GM23338 (cell line): ENCODE measurements around the gene BST2. TPM values are rescaled to one million over a fixed set of nuclear protein-coding genes. Genes with fewer than 3 reads are reported as not detected.
A peak's percentile ranks its signal among the peaks of the same experiment; 100 is the strongest.

Experiments
- ATAC-seq: fragments of 200-7000 bp; cut with Tn5 transposase; 3 replicates; pipeline ENCODE4 v1.9.1; 2020
- DNase-seq: peaks from one replicate; pipeline ENCODE4 v3.0.0-alpha.2; 2015; ENCODE audit warnings: low spot score
- H2AFZ ChIP-seq: fragments of 200-600 bp; sonication (generic); 2 replicates; pipeline ENCODE4 v1.8.0; 2016; ENCODE audit warnings: antibody characterized with exemption, mild to moderate bottlenecking, moderate library complexity
- H3F3A ChIP-seq: fragments of 200-600 bp; sonication (generic); replicated peaks from 2 replicates; pipeline ENCODE4 v1.8.0; 2017; ENCODE audit warnings: antibody characterized with exemption, mixed run types, low read depth
- H3K27ac ChIP-seq: fragments of 200-600 bp; sonication (generic); 2 replicates; pipeline ENCODE4 v1.6.1; 2016; ENCODE audit warnings: low read depth
- H3K27me3 ChIP-seq: fragments of 200-600 bp; sonication (generic); 2 replicates; pipeline ENCODE4 v1.8.0; 2016; ENCODE audit warnings: mild to moderate bottlenecking, mixed run types, moderate library complexity; ENCODE audit not compliant: insufficient read depth
- H3K36me3 ChIP-seq: fragments of 200-600 bp; sonication (generic); 2 replicates; pipeline ENCODE4 v1.8.0; 2016; ENCODE audit warnings: mild to moderate bottlenecking; ENCODE audit not compliant: insufficient read depth
- H3K4me1 ChIP-seq: fragments of 200-600 bp; sonication (generic); 2 replicates; pipeline ENCODE4 v1.8.0; 2016; ENCODE audit warnings: mild to moderate bottlenecking, moderate library complexity; ENCODE audit not compliant: insufficient read depth
- H3K4me2 ChIP-seq: fragments of 200-600 bp; sonication (generic); 2 replicates; pipeline ENCODE4 v1.7.1; 2017; ENCODE audit warnings: mixed run types
- H3K4me3 ChIP-seq: fragments of 200-600 bp; sonication (generic); 2 replicates; pipeline ENCODE4 v1.6.1; 2016; ENCODE audit warnings: mixed run types
- H3K79me2 ChIP-seq: fragments of 200-600 bp; sonication (generic); replicated peaks from 2 replicates; pipeline ENCODE4 v1.8.0; 2017; ENCODE audit warnings: mild to moderate bottlenecking; ENCODE audit not compliant: insufficient read depth
- H3K9me2 ChIP-seq: fragments of 200-600 bp; sonication (generic); 2 replicates; pipeline ENCODE4 v1.8.0; 2017; ENCODE audit not compliant: insufficient read depth
- H4K20me1 ChIP-seq: fragments of 200-600 bp; sonication (generic); replicated peaks from 2 replicates; pipeline ENCODE4 v1.8.0; 2017; ENCODE audit warnings: mild to moderate bottlenecking; ENCODE audit not compliant: insufficient read depth
- H3K27ac Mint-ChIP-seq: 2 replicates; pipeline ENCODE4 v1.8.0; 2020; ENCODE audit warnings: inconsistent platforms, mild to moderate bottlenecking, moderate library complexity, mixed read lengths
- H3K27me3 Mint-ChIP-seq: 3 replicates; pipeline ENCODE4 v1.8.0; 2022; ENCODE audit warnings: low read depth, mild to moderate bottlenecking, moderate library complexity, mixed read lengths, inconsistent platforms; ENCODE audit not compliant: insufficient read depth, poor library complexity
- H3K36me3 Mint-ChIP-seq: 3 replicates; pipeline ENCODE4 v1.8.0; 2021; ENCODE audit warnings: low read depth, mild to moderate bottlenecking, inconsistent platforms, moderate library complexity, mixed read lengths
- H3K4me1 Mint-ChIP-seq: 3 replicates; pipeline ENCODE4 v1.8.0; 2020; ENCODE audit warnings: mild to moderate bottlenecking, inconsistent platforms, mixed read lengths
- H3K4me3 Mint-ChIP-seq: 3 replicates; pipeline ENCODE4 v1.8.0; 2021; ENCODE audit warnings: moderate library complexity, mild to moderate bottlenecking, inconsistent platforms, mixed read lengths
- H3K9me3 Mint-ChIP-seq: 3 replicates; pipeline ENCODE4 v1.8.0; 2020; ENCODE audit warnings: moderate library complexity, mild to moderate bottlenecking, inconsistent platforms, mixed read lengths
- CREB1 ChIP-seq: fragments of 250-450 bp; sonication (Bioruptor Pico); IDR thresholded peaks from 2 replicates; pipeline ENCODE4 v1.5.0; 2020; ENCODE audit warnings: low read depth, mild to moderate bottlenecking, moderate library complexity
- CTCF ChIP-seq, 2 experiments: fragments of 200-600 bp in 1 of 2; sonication (generic) in 1 of 2; conservative IDR thresholded peaks; 2 replicates each; pipeline versions ENCODE4 v1.5.1 to v1.6.1; 2016 to 2017; ENCODE audit warnings: antibody characterized with exemption in 2 of 2, low read depth in 2 of 2, mild to moderate bottlenecking in 2 of 2, moderate library complexity in 1 of 2
- ETS1 ChIP-seq: IDR thresholded peaks from 2 replicates; pipeline ENCODE4 v1.6.1; 2016; ENCODE audit warnings: antibody characterized with exemption
- EZH2 ChIP-seq: fragments of 200-600 bp; sonication (generic); IDR thresholded peaks from one replicate; pipeline ENCODE4 v1.8.0; 2017; ENCODE audit warnings: antibody characterized with exemption, mild to moderate bottlenecking, low read depth; ENCODE audit not compliant: unreplicated experiment
- EZH2phosphoT487 ChIP-seq: fragments of 200-600 bp; sonication (generic); IDR thresholded peaks from one replicate; pipeline ENCODE4 v1.8.1; 2018; ENCODE audit warnings: antibody characterized with exemption; ENCODE audit not compliant: unreplicated experiment
- JUNB ChIP-seq: IDR thresholded peaks from one replicate; pipeline ENCODE4 v1.6.1; 2016; ENCODE audit warnings: antibody characterized with exemption; ENCODE audit not compliant: unreplicated experiment
- POLR2AphosphoS5 ChIP-seq: IDR thresholded peaks from 2 replicates; pipeline ENCODE4 v1.6.1; 2016; ENCODE audit warnings: antibody characterized with exemption, low read depth
- REST ChIP-seq: IDR thresholded peaks from one replicate; pipeline ENCODE4 v1.6.1; 2018; ENCODE audit warnings: antibody characterized with exemption; ENCODE audit not compliant: unreplicated experiment
- STAT1 ChIP-seq: IDR thresholded peaks from one replicate; pipeline ENCODE4 v1.6.1; 2016; ENCODE audit warnings: antibody characterized with exemption; ENCODE audit not compliant: unreplicated experiment
- ZNF114 ChIP-seq: fragments of 250-450 bp; sonication (Bioruptor Pico); IDR thresholded peaks from 2 replicates; pipeline ENCODE4 v1.5.0; 2020; ENCODE audit warnings: mild to moderate bottlenecking, moderate library complexity
- ZNF331 ChIP-seq: fragments of 250-450 bp; sonication (Bioruptor Pico); IDR thresholded peaks from 2 replicates; pipeline ENCODE4 v1.5.0; 2020; ENCODE audit warnings: low read depth, mild to moderate bottlenecking, moderate library complexity
- long read RNA-seq: library from polyadenylated mRNA; unstranded; transcript quantifications from one replicate; pipeline ENCODE4 v2.0.0, GENCODE V29; 2020; ENCODE audit not compliant: unreplicated experiment
- polyA plus RNA-seq: library from polyadenylated mRNA; unstranded; fragments of >200 nt; fragmentation: Nextera tagmentation; extraction: Ambion mirVana; gene quantifications from 2 replicates; pipeline ENCODE4 v1.2.1, GENCODE V29; 2016
- total RNA-seq: library from RNA; depleted of rRNA; stranded (reverse); fragments of >200 nt; shearing (Covaris generic); gene quantifications from 2 replicates; pipeline ENCODE4 v1.2.3, GENCODE V29; 2014; rRNA removed

The BST2 gene
- total RNA-seq (28.9 and 33.9 TPM in 2 replicates), polyA plus RNA-seq (22.0 and 24.9 TPM in 2 replicates)
- long read RNA-seq, transcript BST2-201 (5 exons, 1,019 nt), result major isoform, 32 of 35 reads
- long read RNA-seq, partial matches to known transcripts, result 0 of 35 reads
- long read RNA-seq, other reads (novel, unspliced or antisense), result 3 of 35 reads

GRCh38 chr19:17405250-17406045 lies at the start of gene BST2:
Gene BST2 (minus strand): TSS chr19:17405630. CDS start chr19:17405575, 55 bp downstream.
- Mint-ChIP-seq H3K4me1 (peaks cover 28% of the 10 kb centered on the region), H3K27ac (peak within 1 kb of the TSS; percentile 95), H3K9me3 (no peaks in the 10 kb centered on the region), H3K27me3 (peaks cover 9% of the 10 kb centered on the region), H3K36me3 (peaks cover 9% of the 10 kb centered on the region; the same call in 2 of the 3 replicates), H3K4me3 (peak within 1 kb of the TSS; percentile 83)
- no peaks in the 10 kb centered on the region for H4K20me1 ChIP-seq
- peak; percentile 52 for ATAC-seq
- peak within 1 kb of the TSS; percentile 90 for H3K27ac ChIP-seq
- H3K4me1 ChIP-seq, result peaks cover 17% of the 10 kb centered on the region
- peak; percentile 78 for DNase-seq
- no peaks in the 10 kb centered on the region for H3K79me2 ChIP-seq
- H2AFZ ChIP-seq, result 0 out of 2 replicates have a peak within 1 kb of the TSS, but pooled peaks have one; percentile 47
- peak within 1 kb of the TSS; percentile 62 for H3K4me3 ChIP-seq
- no peaks in the 10 kb centered on the region for H3K27me3 ChIP-seq
- peak within 1 kb of the TSS; percentile 85 for H3K4me2 ChIP-seq
- no peak; the same call in 1 of the 2 replicates for TF ChIP-seq POLR2AphosphoS5
- TF ChIP-seq CTCF (conservative IDR thresholded peaks at IDR 0.05; ENCODE audit: low read depth in 2 of 2), result no peak
- no peak for TF ChIP-seq ZNF331 (CRISPR knock-in tag)
- TF ChIP-seq CREB1 (CRISPR knock-in tag), result no peak
- TF ChIP-seq EZH2, result no peak
- no peak for TF ChIP-seq STAT1
- no peak for TF ChIP-seq ETS1
- TF ChIP-seq REST, result no peak
- no peak for TF ChIP-seq ZNF114 (CRISPR knock-in tag)
- no peak for TF ChIP-seq EZH2phosphoT487
- TF ChIP-seq JUNB, result no peak
- H3K36me3 ChIP-seq, result no peaks in the 10 kb centered on the region
- H3F3A ChIP-seq, result 0 out of 2 replicates have a peak, but pooled peaks cover 7% of the 10 kb centered on the region
- H3K9me2 ChIP-seq, result no peaks in the 10 kb centered on the region
